Smooth muscle cell (in vitro differentiated cells): ENCODE results near the gene STK35. TPM values are rescaled to one million over a fixed set of nuclear protein-coding genes. Genes with fewer than 3 reads are reported as not detected.

Experiments used
- DNase-seq: peaks from one replicate; lab custom pipeline; 2025; ENCODE audit not compliant: unreplicated experiment; lab: John Stamatoyannopoulos, UW
- H2AFZ ChIP-seq: fragments of 200-600 bp; sonication (generic); 2 replicates; pipeline ENCODE4 v1.6.0; 2016; ENCODE audit warnings: antibody characterized with exemption, low read depth, mild to moderate bottlenecking
- H3F3A ChIP-seq: fragments of 200-600 bp; sonication (generic); 2 replicates; pipeline ENCODE4 v1.6.0; 2017; ENCODE audit warnings: antibody characterized with exemption, low read depth
- H3K27ac ChIP-seq: fragments of 200-600 bp; sonication (generic); 2 replicates; pipeline ENCODE4 v1.5.1; 2016; ENCODE audit warnings: low read depth, mild to moderate bottlenecking
- H3K27me3 ChIP-seq: fragments of 200-600 bp; sonication (generic); 2 replicates; pipeline ENCODE4 v1.6.1; 2016; ENCODE audit warnings: low read depth, mild to moderate bottlenecking
- H3K36me3 ChIP-seq: fragments of 200-600 bp; sonication (generic); 2 replicates; pipeline ENCODE4 v1.5.1; 2016; ENCODE audit warnings: low read depth
- H3K4me1 ChIP-seq: fragments of 200-600 bp; sonication (generic); 2 replicates; pipeline ENCODE4 v1.5.1; 2016; ENCODE audit warnings: low read depth
- H3K4me2 ChIP-seq: fragments of 200-600 bp; sonication (generic); 2 replicates; pipeline ENCODE4 v1.6.0; 2016; ENCODE audit warnings: mild to moderate bottlenecking
- H3K4me3 ChIP-seq: fragments of 200-600 bp; sonication (generic); 2 replicates; pipeline ENCODE4 v1.5.1; 2016; ENCODE audit warnings: mild to moderate bottlenecking
- H3K79me2 ChIP-seq: fragments of 200-600 bp; sonication (generic); 2 replicates; pipeline ENCODE4 v1.6.0; 2016; ENCODE audit warnings: low read depth, mild to moderate bottlenecking
- H3K9ac ChIP-seq: fragments of 200-600 bp; sonication (generic); 2 replicates; pipeline ENCODE4 v1.6.0; 2016; ENCODE audit warnings: low read depth
- H3K9me3 ChIP-seq: fragments of 200-600 bp; sonication (generic); replicated peaks from 2 replicates; pipeline ENCODE4 v1.5.1; 2016; ENCODE audit warnings: low read depth
- H4K20me1 ChIP-seq: fragments of 200-600 bp; sonication (generic); 2 replicates; pipeline ENCODE4 v1.6.0; 2016; ENCODE audit warnings: low read depth
- CTCF ChIP-seq: fragments of 200-600 bp; sonication (generic); IDR thresholded peaks from 2 replicates; pipeline ENCODE4 v1.5.1; 2017; ENCODE audit warnings: borderline replicate concordance, mild to moderate bottlenecking, antibody characterized with exemption; ENCODE audit not compliant: insufficient read depth, poor library complexity, severe bottlenecking
- WGBS: methylation state at CpG from one replicate; pipeline ENCODE4 v1.1.7; 2016; ENCODE audit warnings: low lambda C conversion rate; 5-methylcytosine and 5-hydroxymethylcytosine counted together
- polyA plus RNA-seq: library from polyadenylated mRNA; unstranded; fragments of >200 nt; fragmentation: Nextera tagmentation; extraction: Ambion mirVana; gene quantifications from 2 replicates; pipeline ENCODE4 v1.2.1, GENCODE V29; 2016
- total RNA-seq: library from RNA; depleted of rRNA; stranded (reverse); fragments of >200 nt; gene quantifications from 2 replicates; pipeline ENCODE4 v1.2.3, GENCODE V29; 2014

STK35 gene
- total and polyA plus RNA-seq, 2 experiments from 2014 or later: 9.6 to 14.6 TPM

- 91% methylated on average over 6 of the region's 6 CpGs for WGBS
- Histone ChIP-seq H2AFZ (no peak overlapping the region), H3K4me2 (peak overlapping the region; percentile 48), H3K9me3 (no peaks in the 10 kb centered on the region), H3K9ac (no peak overlapping the region), H3K36me3 (no peaks in the 10 kb centered on the region), H3F3A (no peaks in the 10 kb centered on the region), H3K27me3 (no peaks in the 10 kb centered on the region), H4K20me1 (peaks cover 100% of the 10 kb centered on the region), H3K4me3 (no peak overlapping the region), H3K79me2 (peaks cover 98% of the 10 kb centered on the region), H3K27ac (peak overlapping the region; percentile 63), H3K4me1 (peaks cover 3% of the 10 kb centered on the region)
- no peak for DNase-seq
- no peak for TF ChIP-seq CTCF
These were observed 8.0 kb downstream of the STK35 start for GRCh38 chr20:2109425-2110210.

- Histone ChIP-seq H3K4me1 (no peaks in the 10 kb centered on the region), H3K4me3 (no peak overlapping the region), H3F3A (no peaks in the 10 kb centered on the region), H3K27ac (no peak overlapping the region), H3K9me3 (no peaks in the 10 kb centered on the region), H3K4me2 (no peak overlapping the region), H2AFZ (no peak overlapping the region), H4K20me1 (peaks cover 100% of the 10 kb centered on the region), H3K79me2 (peaks cover 96% of the 10 kb centered on the region), H3K27me3 (no peaks in the 10 kb centered on the region), H3K9ac (no peak overlapping the region), H3K36me3 (peaks cover 10% of the 10 kb centered on the region)
- 94% methylated on average over 4 of the region's 4 CpGs for WGBS
- TF ChIP-seq CTCF: no peak
- no peak for DNase-seq
These were observed 11.3 kb downstream of the STK35 start for GRCh38 chr20:2112910-2113309.

- no peak for TF ChIP-seq CTCF
- no peaks in the 10 kb centered on the region for H3K9me3 ChIP-seq
- 93% methylated on average over 9 of the region's 9 CpGs for WGBS
- H2AFZ ChIP-seq: no peak overlapping the region
- H3K4me2 ChIP-seq: no peak overlapping the region
- H3K27ac ChIP-seq: no peak overlapping the region
- H3K4me3 ChIP-seq: no peak overlapping the region
- H3K27me3 ChIP-seq: no peaks in the 10 kb centered on the region
- H3K36me3 ChIP-seq: peaks cover 10% of the 10 kb centered on the region
- H3K9ac ChIP-seq: no peak overlapping the region
- no peak for DNase-seq
- peaks cover 98% of the 10 kb centered on the region for H3K79me2 ChIP-seq
- peaks cover 100% of the 10 kb centered on the region for H4K20me1 ChIP-seq
- no peaks in the 10 kb centered on the region for H3K4me1 ChIP-seq
- no peaks in the 10 kb centered on the region for H3F3A ChIP-seq
These were observed 12.7 kb downstream of the STK35 start for GRCh38 chr20:2114127-2114959.
